ENCODE results near the gene CD209. TPM values are rescaled to one million over a fixed set of nuclear protein-coding genes. Genes with fewer than 3 reads are reported as not detected.

The CD209 gene
- total RNA-seq, 2 experiments from 2014 or later, result not detected

DNA sequence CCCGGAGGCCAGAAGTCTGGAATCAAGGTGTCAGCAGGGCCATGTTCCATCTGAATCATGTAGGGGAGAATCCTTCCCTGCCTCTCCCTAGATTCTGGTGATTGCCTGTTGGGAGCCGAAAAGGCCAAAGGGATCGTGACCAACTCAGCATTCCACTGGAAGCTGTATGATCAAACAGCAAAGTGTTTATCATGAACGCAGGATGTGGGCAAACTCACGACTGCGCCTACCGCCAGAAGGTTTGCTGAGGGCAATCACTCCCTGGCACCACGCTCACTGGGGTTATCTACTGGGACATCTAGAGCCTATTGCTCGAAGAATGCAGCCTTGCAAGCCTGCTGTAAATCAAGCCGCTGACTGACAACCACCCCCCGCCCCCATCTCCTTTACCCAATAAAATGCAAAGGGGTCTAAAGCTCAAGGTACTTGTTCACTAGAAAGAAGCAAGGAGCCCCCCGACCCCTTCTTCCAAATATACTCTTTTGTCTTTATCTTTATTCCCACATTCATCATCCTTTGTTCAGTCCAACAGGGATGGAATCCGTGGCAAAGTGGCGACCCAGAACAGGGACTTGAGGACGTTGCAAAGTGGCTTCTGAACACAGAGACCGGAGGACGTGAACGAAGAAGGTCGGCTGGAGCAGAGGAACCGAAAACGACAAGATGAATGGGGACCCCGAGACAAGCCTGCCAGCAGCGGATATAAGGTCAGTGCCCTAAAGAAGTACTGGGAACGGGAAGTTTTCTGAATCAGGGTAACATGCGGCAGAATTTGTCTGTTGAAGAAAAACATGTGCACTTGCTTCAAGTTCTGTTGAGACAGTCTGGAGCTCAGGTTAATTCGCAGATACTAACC lies 32.5 kb upstream of the CD209 start:
- BruUV-seq (replicated peaks), result no TSS peak
- Histone ChIP-seq H3K4me3 (ENCODE audit: low read depth, low read length, poor library complexity, severe bottlenecking) (no peak overlapping the region), H3K79me2 (ENCODE audit: insufficient read depth, low read depth, low read length) (no peaks in the 10 kb centered on the region), H3K9me3 (ENCODE audit: low read length) (no peaks in the 10 kb centered on the region), H3K4me2 (ENCODE audit: low read length) (no peak overlapping the region), H4K20me1 (ENCODE audit: insufficient read depth, low read length) (no peaks in the 10 kb centered on the region), H3K36me3 (ENCODE audit: insufficient read depth, low read length) (no peaks in the 10 kb centered on the region), H3K4me1 (ENCODE audit: insufficient read depth, low read length, poor library complexity, severe bottlenecking) (peaks cover 5% of the 10 kb centered on the region), H3K27ac (ENCODE audit: low read depth, low read length, poor library complexity, severe bottlenecking) (no peak overlapping the region), H2AFZ (ENCODE audit: low read length) (no peak overlapping the region), H3K9me2 (ENCODE audit: insufficient read depth, low read length) (no peaks in the 10 kb centered on the region)
- no peak for DNase-seq (ENCODE audit: low spot score)
- TF ChIP-seq EZH2phosphoT487 (IDR thresholded peaks at IDR 0.05; ENCODE audit: borderline replicate concordance, low read depth, low read length) (no peak), CTCF (conservative IDR thresholded peaks at IDR 0.05; ENCODE audit: low read length) (no peak)
- POLR2A ChIA-PET, result no interaction called here
- CTCF ChIA-PET (ENCODE audit: unreplicated experiment), result no interaction called here
- intact Hi-C loops (cut with micrococcal nuclease; ENCODE audit: unreplicated experiment), result no loop called here

GRCh38 chr19:7778081-7778480 lies 30.7 kb upstream of the CD209 start:
- Histone ChIP-seq H2AFZ (ENCODE audit: low read length) (no peak overlapping the region), H3K27ac (ENCODE audit: low read depth, low read length, poor library complexity, severe bottlenecking) (no peak overlapping the region), H4K20me1 (ENCODE audit: insufficient read depth, low read length) (no peaks in the 10 kb centered on the region), H3K9me3 (ENCODE audit: low read length) (no peaks in the 10 kb centered on the region), H3K36me3 (ENCODE audit: insufficient read depth, low read length) (no peaks in the 10 kb centered on the region), H3K4me1 (ENCODE audit: insufficient read depth, low read length, poor library complexity, severe bottlenecking) (peaks cover 5% of the 10 kb centered on the region), H3K79me2 (ENCODE audit: insufficient read depth, low read depth, low read length) (no peaks in the 10 kb centered on the region), H3K9me2 (ENCODE audit: insufficient read depth, low read length) (no peaks in the 10 kb centered on the region), H3K4me3 (ENCODE audit: low read depth, low read length, poor library complexity, severe bottlenecking) (no peak overlapping the region), H3K4me2 (ENCODE audit: low read length) (no peak overlapping the region)
- POLR2A ChIA-PET, result interaction anchor here (0.6 to 0.7 kb wide), 2 partner anchors 59 to 75 kb away, joined by 3 to 6 read pairs; no protein-coding TSS in a partner anchor
- peak; percentile 26 for DNase-seq (ENCODE audit: low spot score)
- CTCF ChIA-PET (ENCODE audit: unreplicated experiment), result no interaction called here
- TF ChIP-seq CTCF (conservative IDR thresholded peaks at IDR 0.05; ENCODE audit: low read length), result no peak
- no TSS peak for BruUV-seq (replicated peaks)
- intact Hi-C loops (cut with micrococcal nuclease; ENCODE audit: unreplicated experiment), result no loop called here

DNA sequence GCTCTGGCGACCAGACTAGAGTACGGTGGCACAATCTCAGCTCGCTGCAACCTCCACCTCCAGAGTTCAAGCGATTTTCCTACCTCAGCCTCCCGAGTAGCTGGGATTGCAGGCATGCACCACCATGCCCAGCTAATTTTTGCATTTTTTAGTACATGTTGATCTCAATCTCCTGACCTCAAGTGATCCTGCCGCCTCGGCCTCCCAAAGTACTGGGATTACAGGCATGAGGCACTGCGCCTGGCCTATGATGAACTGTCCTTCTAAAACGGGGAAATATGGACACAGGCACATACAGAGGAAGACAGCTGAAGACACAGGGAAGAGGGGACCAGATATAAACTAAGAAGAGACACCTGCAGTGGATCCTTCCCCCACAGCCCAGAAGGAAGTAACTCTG lies 28.4 kb upstream of the CD209 start:
- Histone ChIP-seq H3K4me3 (ENCODE audit: low read depth, low read length, poor library complexity, severe bottlenecking) (no peak overlapping the region), H3K36me3 (ENCODE audit: insufficient read depth, low read length) (no peaks in the 10 kb centered on the region), H3K27ac (ENCODE audit: low read depth, low read length, poor library complexity, severe bottlenecking) (no peak overlapping the region), H4K20me1 (ENCODE audit: insufficient read depth, low read length) (no peaks in the 10 kb centered on the region), H2AFZ (ENCODE audit: low read length) (no peak overlapping the region), H3K4me2 (ENCODE audit: low read length) (no peak overlapping the region), H3K4me1 (ENCODE audit: insufficient read depth, low read length, poor library complexity, severe bottlenecking) (peaks cover 5% of the 10 kb centered on the region), H3K9me2 (ENCODE audit: insufficient read depth, low read length) (no peaks in the 10 kb centered on the region), H3K79me2 (ENCODE audit: insufficient read depth, low read depth, low read length) (no peaks in the 10 kb centered on the region), H3K9me3 (ENCODE audit: low read length) (no peaks in the 10 kb centered on the region)
- BruUV-seq (replicated peaks), result no TSS peak
- CTCF ChIA-PET (ENCODE audit: unreplicated experiment), result no interaction called here
- POLR2A ChIA-PET, result interaction anchor here (0.6 to 0.7 kb wide), 3 partner anchors 16 to 307 kb away, joined by 3 to 4 read pairs (median 3); a partner anchor contains a TSS
- TF ChIP-seq EZH2phosphoT487 (IDR thresholded peaks at IDR 0.05; ENCODE audit: borderline replicate concordance, low read depth, low read length) (no peak), CTCF (conservative IDR thresholded peaks at IDR 0.05; ENCODE audit: low read length) (no peak)
- no peak for DNase-seq (ENCODE audit: low spot score)
- intact Hi-C loops (cut with micrococcal nuclease; ENCODE audit: unreplicated experiment), result no loop called here
